Skeletal muscle cell (primary cell): ENCODE data around the gene MLLT6.

ENCODE experiments used
- DNase-seq: peaks from one replicate; pipeline ENCODE4 v3.0.0-alpha.2; 2010; ENCODE audit warnings: low read depth
- H3K4me3 ChIP-seq: 2 replicates; pipeline ENCODE4 v1.5.1; 2011; ENCODE audit warnings: low read depth, mild to moderate bottlenecking, control low read depth, low read length, moderate library complexity

Gene MLLT6

DNA sequence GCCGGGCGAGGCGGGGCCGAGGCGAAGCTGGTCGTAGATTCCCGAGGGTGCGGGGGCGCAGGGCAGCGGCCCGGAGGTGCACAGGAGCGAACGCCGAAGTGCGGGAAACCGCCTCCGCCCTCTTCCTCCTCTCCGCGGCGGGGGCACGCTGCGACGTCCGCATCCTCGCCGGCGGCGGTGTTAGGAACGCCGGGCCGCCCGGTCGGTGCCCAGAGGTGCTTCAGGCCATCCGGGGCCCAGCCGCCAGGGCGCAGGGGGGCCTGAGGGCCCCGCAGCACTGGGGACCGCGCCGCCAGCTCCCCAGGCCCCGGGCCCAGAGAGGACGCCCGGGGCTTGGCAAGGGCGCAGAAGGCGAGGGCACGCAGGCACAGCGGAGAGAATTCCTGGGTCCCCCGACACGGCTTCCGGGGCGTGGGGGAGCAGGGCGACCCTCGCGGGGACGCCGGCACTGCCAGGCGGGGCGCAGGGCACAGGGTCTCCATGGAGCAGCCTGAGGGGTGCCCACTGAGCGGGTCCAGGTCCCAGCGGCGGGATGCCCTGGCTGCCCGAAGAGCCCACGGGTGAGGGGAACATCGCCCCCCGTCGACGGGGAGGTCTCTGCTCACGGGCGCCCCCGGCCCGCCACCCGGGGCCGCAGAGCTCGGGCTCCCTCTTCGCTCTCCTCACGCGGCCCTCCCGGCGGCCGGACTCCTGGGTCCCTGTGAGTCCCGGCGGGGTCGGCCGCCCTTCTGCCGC is 30.9 kb upstream of the MLLT6 start:
- DNase-seq, result no peak
- H3K4me3 ChIP-seq, result peak overlapping the region; percentile 60

DNA sequence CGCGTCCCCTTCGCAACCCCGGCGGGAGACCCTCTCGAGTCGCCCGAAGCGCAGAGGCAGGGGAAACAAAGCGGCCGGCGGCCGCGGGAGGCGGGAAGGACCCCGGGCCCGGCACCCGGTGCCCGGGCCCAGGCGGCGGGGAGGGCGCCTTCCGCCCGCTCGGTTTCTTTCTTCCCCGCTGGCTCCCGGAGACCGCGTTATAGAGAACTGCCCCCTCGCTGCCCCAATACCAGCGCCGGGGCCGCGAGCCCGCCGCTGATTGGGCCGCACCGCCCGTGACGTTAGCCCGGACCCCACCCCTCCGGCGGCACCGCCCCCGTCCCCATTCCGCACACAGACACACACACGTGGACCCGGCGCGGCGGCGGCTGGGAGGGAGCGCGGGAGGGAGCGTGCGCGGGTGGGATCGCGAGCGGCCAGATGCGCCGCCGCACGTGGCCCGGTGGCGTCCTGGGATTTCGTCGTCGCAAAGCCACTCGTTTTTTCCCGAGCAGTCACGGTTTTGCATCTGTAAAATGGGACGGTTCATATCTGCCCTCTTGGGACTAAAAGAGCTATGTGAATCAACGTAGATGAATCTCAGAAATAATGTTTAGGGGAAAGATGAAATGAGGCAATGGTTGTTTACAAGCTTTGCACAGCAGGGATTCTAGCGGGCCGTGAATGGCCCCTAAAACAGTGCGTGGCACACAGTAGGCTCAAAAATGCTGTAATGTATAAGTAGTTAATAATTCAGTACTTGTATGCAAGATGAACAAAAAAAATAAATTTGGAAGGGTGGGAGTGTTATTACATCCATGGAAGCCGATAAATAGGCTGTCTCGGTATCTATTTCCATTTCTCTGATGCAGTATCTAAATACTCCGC is 30.1 kb upstream of the MLLT6 start, which contains the start of gene EPOP:
TSS of gene EPOP (minus strand) at position 209 of the 867 bp plus-strand sequence. CDS start 462 bp downstream, outside the sequence.
- H3K4me3 ChIP-seq, result peak within 1 kb of the TSS; percentile 60
- DNase-seq, result peak; percentile 50

- peak; percentile 27 for DNase-seq
- H3K4me3 ChIP-seq, result no peak overlapping the region
Observed at GRCh38 chr17:38676706-38677504, 28.2 kb upstream of the MLLT6 start.

GRCh38 chr17:38677819-38678218 is 27.3 kb upstream of the MLLT6 start:
- no peak overlapping the region for H3K4me3 ChIP-seq
- DNase-seq, result no peak

- no peak for DNase-seq
- H3K4me3 ChIP-seq, result no peak overlapping the region
Observed at GRCh38 chr17:38681096-38681495, 24.0 kb upstream of the MLLT6 start.

- no peak for DNase-seq
- H3K4me3 ChIP-seq, result no peak overlapping the region
Observed at GRCh38 chr17:38685491-38685890, 19.6 kb upstream of the MLLT6 start.

DNA sequence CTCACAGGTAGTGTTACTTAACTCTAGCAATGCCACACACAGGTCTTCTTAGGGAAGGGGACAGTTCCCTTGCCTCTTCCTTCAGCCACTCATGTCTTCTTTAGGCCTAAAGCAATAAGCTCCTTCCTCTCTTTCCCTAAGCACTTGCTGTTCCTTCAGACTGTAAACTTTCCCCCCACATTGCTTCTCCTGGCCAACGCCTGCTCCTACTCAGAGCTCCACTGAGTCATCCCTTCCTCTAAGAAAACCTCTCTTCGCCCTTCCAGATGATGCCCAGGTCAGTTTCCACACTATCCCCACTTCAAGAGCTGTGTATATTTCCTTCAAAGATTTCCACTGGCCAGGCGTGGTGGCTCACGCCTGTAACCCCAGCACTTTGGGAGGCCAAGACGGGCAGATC is 17.8 kb upstream of the MLLT6 start:
- no peak overlapping the region for H3K4me3 ChIP-seq
- DNase-seq, result no peak

GRCh38 chr17:38690386-38690785 is 14.7 kb upstream of the MLLT6 start:
- no peak overlapping the region for H3K4me3 ChIP-seq
- DNase-seq, result no peak

- DNase-seq, result no peak
- H3K4me3 ChIP-seq, result no peak overlapping the region
Observed at GRCh38 chr17:38691154-38691553, 13.9 kb upstream of the MLLT6 start.

- DNase-seq, result peak; percentile 31
- H3K4me3 ChIP-seq, result no peak overlapping the region
Observed at GRCh38 chr17:38693700-38694329, 11.3 kb upstream of the MLLT6 start.

- DNase-seq, result no peak
- no peak overlapping the region for H3K4me3 ChIP-seq
Observed at GRCh38 chr17:38697061-38697820, 7.8 kb upstream of the MLLT6 start.

GRCh38 chr17:38698760-38699159 is 6.3 kb upstream of the MLLT6 start:
- no peak for DNase-seq
- H3K4me3 ChIP-seq, result no peak overlapping the region

DNA sequence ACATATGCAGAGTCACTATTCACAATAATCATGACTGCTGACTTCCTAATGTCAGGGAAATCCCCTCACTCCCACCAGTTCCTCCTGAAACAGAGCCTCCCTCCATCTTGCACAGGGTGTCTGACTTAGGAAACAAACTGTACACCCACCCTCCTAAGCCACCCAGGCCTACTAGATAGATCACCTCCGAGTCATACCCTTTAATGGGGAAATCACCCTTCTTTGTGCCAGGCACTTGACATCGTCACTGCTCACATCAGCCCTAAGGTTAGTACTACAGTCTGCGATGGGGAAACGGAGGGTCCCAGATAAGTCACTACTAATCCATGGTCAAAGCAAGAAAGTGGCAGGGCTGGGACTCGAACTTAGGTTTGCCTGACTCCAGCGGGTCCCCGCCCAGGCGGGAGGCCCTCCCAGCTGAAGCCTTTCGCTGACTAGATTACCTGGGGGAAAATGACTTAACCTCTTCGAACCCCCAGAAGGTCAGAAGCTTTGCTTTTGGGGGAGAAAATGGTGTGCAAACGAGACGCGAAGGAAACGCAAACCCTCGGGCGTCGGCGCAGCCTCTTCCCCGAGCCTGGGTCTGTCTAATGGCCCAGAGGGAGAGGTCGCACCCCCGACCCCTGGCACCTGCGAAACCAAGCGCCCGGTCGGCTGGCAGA is 3.4 kb upstream of the MLLT6 start:
- peak overlapping the region; percentile 90 for H3K4me3 ChIP-seq
- no peak for DNase-seq

DNA sequence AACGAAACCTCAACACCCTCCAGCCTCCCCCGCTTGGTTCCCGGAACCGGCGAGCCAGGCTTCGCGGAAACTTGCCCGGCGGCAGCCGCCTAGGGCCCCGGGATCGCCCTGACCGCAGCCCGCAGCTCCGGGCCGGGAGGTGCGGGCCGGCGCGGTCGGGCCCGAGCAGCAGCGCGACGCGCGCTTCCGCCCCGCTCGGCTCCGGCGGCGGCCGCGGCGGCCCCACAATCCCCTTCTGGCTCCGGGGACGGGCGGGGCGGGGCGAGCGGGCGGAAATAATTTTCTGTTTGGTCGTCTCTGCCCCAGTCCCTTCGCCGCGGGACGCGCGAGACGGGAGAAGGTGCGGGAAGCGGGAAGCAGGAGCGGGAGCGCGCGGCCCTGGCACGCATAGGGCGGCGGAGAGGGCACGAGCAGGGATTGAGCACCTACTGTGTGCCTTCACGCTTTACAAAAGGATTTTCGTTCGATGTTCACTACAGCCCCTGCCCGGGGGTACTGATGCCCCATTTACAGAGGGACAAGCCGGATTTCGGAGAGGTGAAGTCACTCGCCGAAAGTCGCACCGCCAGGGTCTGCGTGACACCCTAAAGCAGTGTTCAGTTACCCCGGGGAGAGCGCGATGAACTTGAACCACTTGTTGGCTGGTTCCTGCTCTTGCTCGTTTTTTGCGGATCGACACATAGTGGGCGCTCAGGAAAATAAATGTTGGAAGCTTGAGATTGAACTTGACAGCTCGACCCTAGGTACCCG is 2.7 kb upstream of the MLLT6 start:
- peak; percentile 48 for DNase-seq
- H3K4me3 ChIP-seq, result peak overlapping the region; percentile 90

DNA sequence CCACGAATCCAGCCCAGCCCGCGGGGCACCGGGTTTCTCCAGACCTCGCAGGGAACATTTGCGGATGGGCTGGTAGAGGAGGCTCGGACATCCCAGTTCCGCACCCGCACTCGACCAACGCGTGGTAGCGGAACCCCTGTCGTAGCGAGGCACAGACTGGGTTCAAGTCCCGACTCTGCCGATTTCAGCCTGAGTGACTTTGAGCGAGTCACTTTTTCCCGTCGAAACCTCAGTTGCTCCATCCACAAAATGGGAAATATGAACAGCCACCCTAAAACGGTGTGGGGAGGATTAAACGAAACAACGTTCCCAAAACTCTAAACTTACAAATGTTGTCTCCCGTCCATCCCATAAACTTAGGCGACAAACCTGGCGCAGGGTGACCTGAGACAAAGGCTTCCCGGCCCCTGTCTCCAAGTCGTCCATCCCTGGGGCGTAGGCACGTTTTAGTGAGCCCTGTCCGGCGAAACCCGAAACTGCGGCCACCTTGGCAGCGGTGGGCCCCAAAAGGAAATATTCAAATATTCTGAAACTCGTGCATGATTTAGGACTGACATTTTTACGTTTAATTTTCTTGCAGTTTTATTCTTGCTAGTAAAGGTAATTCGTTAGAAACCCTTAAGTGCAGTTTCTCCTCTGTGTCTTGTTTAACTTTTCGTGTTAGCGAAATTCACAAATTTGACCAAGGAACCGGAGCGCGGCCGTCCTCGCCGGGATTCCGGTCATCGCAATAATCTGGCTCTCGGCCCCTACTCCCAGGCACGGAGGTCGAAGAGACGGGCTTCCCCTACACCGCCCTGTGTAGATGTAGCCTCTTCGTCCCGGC is 1.9 kb upstream of the MLLT6 start:
- DNase-seq, result no peak
- H3K4me3 ChIP-seq, result peak overlapping the region; percentile 90

DNA sequence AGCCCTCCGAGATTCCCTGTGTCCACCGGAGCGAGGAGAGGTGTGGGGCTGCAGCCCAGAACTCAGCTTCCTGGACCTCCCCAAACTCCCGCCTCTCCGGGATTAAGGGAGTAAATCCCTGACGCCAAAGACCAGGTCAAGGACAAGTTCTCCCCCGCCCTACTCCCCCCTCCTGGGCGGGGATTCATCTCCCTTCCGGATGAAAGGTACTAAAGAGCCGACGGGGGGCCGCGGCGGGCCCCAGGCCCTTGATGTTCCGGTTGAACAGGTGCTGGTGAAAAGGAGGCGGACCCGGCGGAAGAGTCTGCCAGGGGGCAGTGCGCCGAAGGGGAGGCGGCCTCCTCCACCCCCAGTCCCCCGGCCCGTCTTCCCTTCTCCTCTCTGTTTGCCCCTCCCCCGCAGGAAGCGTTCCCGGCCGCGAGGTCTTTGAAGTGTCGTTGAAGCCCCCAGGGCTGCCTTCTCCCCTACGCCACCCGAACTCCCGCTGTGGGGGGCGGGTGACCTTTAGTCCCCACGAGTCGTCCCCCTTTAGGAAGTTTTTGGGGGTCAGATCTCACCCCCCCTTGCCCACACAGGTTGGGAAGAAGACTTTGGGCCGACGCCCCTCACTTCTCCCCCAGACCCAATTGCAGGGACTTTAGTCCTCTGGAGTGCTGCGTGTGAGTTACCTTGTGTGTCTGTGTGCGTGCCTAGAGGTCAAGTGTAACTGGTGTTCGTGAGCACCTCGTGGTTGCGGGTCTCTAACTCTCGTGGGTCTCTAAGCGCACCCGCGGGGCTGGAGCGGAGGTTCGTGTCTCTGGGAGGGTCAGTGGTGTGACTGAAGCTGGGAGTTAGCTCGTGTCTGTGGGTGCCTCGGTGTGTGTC is 1.1 kb upstream of the MLLT6 start:
- DNase-seq, result no peak
- H3K4me3 ChIP-seq, result peak overlapping the region; percentile 90
